Mesenteric fat pad (tissue), 1 donor: Measurements from ENCODE around the gene KIF16B. TPM values are rescaled to one million over a fixed set of nuclear protein-coding genes. Genes with fewer than 3 reads are reported as not detected.
"Not testable (repeated sequence)": the region's sequence is repeated elsewhere in the genome, so short reads cannot be mapped to it uniquely, and the experiment has no call there.

ENCODE experiments used
- DNase-seq: peaks from one replicate; pipeline ENCODE4 v3.0.0-alpha.2; 2020; ENCODE audit warnings: low spot score
- total RNA-seq: library from RNA; stranded (reverse); fragmentation: NEBNext Ultra II Directional; extraction: Animal tissue kit (Norgen Biotek cat#: 25700); gene quantifications from one replicate; pipeline ENCODE4 v1.2.1, GENCODE V29; 2021
- donor health status: DM: yes; HTN: yes; CAD: no.

The KIF16B gene
- total RNA-seq, 1 donor from 2014 or later, result 19.7 TPM

- DNase-seq, result no peak
Measured at GRCh38 chr20:16526433-16527380, 46.5 kb downstream of the KIF16B start.

GRCh38 chr20:16522651-16523050 is 50.6 kb downstream of the KIF16B start:
- DNase-seq, result not testable (repeated sequence)

DNA sequence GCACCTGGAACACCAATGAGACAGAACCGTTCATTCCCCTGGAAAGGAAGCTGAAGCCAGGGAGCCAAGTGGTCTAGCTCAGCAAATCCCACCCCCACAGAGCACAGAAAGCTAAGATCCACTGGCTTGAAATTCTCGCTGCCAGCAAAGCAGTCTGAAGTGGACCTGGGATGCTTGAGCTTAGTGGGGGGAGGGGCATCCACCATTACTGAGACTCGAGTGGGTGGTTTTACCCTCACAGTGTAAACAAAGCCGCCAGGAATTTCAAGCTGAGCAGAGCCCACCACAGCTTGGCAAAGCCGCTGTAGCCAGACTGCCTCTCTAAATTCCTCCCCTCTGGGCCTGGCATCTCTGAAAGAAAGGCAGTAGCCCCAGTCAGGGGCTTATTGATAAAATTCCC is 53.1 kb downstream of the KIF16B start:
- no peak for DNase-seq

GRCh38 chr20:16519673-16520072 is 53.6 kb downstream of the KIF16B start:
- DNase-seq, result not testable (repeated sequence)

GRCh38 chr20:16518784-16519084 is 54.5 kb downstream of the KIF16B start:
- no peak for DNase-seq

- no peak for DNase-seq
Measured at GRCh38 chr20:16517946-16518783, 55.1 kb downstream of the KIF16B start.

DNA sequence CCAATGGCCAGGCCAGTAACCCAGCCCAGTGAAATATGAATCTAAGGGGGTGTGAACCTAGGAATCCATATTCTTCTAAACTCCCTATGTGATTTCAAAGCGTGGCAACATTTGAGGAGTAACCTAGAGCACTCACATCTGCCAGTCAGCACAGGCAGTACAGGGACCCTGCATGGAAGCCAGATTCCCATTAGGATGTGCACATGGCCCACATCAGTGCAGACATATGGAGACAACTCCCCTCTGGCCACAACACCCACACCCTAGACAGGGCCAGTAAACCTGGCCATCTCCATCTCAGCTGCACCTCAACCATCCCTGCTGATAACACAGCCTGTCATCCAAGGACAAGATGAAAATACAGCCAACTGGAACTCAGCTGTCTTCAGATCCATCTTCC is 56.5 kb downstream of the KIF16B start:
- no peak for DNase-seq

GRCh38 chr20:16515046-16515445 is 58.2 kb downstream of the KIF16B start:
- DNase-seq, result no peak

- DNase-seq, result no peak
Measured at GRCh38 chr20:16514140-16514539, 59.1 kb downstream of the KIF16B start.

GRCh38 chr20:16505894-16506293 is 67.4 kb downstream of the KIF16B start:
- DNase-seq, result no peak

GRCh38 chr20:16501301-16501700 is 71.9 kb downstream of the KIF16B start:
- DNase-seq, result no peak

- DNase-seq, result no peak
Measured at GRCh38 chr20:16500197-16500596, 73.1 kb downstream of the KIF16B start.

DNA sequence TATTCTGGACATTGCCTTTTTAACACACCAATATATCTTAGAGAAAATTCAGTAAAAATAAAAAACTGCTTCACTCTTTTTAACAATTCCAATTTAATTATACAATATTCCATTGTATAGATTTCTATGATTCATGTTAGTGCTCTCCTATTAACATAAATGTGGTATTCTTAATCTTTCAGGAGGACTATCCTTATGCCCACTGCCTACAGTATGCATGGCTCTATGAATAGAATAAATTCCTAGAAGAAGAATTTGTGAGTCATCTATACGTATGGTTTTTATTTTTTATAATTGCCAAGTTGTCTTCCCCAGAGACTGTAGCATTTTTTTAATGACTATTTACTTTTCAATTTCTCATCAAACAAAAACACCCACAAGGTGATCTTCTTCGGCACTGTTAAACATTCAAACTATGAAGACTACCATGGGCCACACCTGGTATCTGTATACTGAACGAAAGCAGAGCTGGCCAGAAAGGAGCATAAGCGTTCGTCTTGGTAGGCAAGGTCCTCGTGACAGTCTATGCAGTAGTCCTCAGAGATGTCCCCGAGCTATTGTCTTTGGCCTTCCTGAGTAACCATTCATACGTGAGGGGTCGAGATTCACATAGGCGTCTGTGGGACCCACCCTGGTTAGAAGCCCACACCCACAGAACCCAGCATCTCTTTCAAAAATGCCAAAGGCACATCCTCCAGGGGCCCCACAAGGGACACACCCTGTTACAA is 74.6 kb downstream of the KIF16B start:
- no peak for DNase-seq

- no peak for DNase-seq
Measured at GRCh38 chr20:16497896-16498295, 75.4 kb downstream of the KIF16B start.

DNA sequence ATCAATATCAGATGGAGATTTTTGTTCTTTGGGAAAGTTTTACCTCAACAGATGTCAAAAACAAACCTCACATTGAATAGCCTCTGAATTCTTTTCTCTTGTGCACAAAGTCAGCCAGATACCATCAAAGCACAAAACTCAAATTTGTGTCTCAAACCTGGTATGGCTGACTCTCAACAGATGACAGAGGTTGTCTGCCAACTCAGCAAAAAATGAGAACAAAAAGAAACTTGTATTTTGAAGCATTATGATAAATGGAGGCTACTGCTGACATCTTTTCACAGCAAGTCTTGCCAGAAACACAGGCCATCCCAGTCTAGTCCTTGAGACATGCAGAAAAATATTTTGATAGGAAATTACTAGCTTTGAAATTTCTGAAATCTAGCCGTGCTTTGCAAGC is 79.8 kb downstream of the KIF16B start:
- no peak for DNase-seq

DNA sequence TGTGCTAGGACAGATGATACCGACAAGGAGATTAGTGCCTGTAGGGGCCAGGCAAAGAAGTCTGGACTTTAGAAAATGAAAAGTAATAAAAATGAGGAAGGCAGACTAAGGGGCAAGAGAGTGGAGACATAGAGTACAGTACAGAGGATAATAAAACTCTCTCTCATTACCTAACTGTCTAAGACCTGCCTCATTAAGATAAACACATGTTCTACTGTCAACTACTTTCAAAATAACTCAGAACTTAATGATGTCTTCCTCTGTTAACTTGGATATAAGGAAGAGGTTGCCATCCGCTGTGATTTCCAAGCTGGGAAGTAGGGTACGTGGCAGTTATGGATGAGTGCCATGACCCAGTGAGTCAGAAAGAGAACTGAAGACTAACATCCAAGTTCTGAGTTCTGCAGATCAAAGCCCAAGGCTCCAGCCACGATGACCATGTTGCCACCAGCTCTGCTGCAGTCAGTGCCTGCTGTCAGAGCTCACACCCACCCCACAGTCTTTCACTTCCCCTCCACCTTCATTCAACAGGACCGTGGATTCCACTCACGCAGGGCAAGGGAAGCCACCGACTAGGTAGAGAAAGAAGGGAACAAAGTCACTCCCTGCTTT is 81.8 kb downstream of the KIF16B start:
- no peak for DNase-seq

DNA sequence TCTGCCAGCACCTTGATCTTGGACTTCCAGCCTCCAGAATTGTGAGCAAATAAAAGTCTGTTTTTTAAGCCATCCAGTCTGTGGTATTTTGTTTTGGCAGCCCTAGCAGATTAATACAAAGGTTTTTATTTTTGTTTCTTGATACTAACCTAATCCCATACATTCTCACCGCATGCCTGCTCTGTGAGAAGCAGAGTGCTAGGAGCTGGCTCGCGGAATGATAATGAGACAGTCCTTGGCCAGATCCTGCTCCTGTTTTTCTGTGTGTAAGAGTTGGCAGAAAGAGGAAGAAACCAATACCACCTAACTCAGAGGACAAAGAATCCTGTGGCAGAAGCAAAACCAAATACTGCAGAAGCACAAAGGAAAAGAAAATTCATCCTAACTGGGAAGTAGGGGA is 82.6 kb downstream of the KIF16B start:
- DNase-seq, result no peak

- no peak for DNase-seq
Measured at GRCh38 chr20:16488616-16489015, 84.6 kb downstream of the KIF16B start.

DNA sequence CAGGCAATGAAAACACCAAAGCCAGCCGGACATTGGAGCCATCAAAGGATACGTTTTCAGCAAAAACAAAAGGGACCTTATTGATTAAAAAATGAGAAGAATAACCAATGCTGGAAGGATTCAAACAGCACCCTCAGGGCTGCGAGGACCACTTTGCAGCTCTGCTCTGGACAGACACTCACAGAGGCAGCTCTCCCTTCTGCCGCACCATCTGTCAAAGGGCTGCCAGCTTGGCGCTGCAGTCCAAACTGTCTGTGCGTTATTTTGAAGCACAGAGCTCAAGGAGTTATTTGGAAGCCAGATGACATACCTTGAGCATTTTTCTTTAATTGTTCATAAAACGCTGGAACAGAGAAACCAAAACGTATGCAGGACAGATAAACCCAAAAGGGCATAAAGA is 85.2 kb downstream of the KIF16B start:
- DNase-seq, result no peak

- DNase-seq, result no peak
Measured at GRCh38 chr20:16486532-16486931, 86.7 kb downstream of the KIF16B start.

DNA sequence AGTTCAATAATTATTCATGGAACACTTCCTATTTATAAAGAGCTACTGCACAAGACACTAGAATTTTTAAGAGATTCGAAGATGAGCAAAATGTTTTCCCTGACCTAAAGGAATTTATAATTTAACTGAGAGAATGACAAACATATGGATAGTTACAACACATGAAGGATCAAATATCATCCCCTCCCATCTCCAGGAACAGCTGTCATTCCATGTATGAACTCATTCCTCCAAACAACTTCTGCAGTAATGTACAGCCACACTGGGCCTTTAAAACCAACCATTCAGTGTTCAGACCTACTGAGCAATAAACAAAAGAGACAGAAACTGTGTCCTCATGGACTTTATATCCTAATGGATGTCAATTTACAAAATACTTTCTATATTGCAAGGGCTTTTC is 87.8 kb downstream of the KIF16B start:
- DNase-seq, result no peak
